SK-N-SH treated with all-trans-retinoic acid at 6 μM for 48 hours (cell line): ENCODE measurements around the gene JAKMIP1.

Experiments used
- ATAC-seq: fragments of 200-7000 bp; cut with Tn5 transposase; 3 replicates; pipeline ENCODE4 v1.9.1; 2020; ENCODE audit warnings: mild to moderate bottlenecking, moderate library complexity
- ARNTL ChIP-seq: fragments of 450-650 bp; formaldehyde crosslinking; IDR thresholded peaks from 2 replicates; pipeline ENCODE4 v1.5.0; 2020; ENCODE audit warnings: low read depth, mild to moderate bottlenecking, moderate library complexity, borderline replicate concordance
- BACH2 ChIP-seq: fragments of 250-450 bp; sonication (Bioruptor Pico); IDR thresholded peaks from 2 replicates; pipeline ENCODE4 v1.9.0; 2021; ENCODE audit warnings: mild to moderate bottlenecking, borderline replicate concordance
- CSDC2 ChIP-seq: fragments of 250-450 bp; sonication (Bioruptor Pico); IDR thresholded peaks from 2 replicates; pipeline ENCODE4 v1.5.0; 2020; ENCODE audit warnings: mild to moderate bottlenecking, moderate library complexity
- ESRRG ChIP-seq: fragments of 250-450 bp; sonication (Bioruptor Pico); IDR thresholded peaks from 2 replicates; pipeline ENCODE4 v1.6.1; 2021; ENCODE audit warnings: mild to moderate bottlenecking
- ISL1 ChIP-seq: fragments of 250-450 bp; sonication (Bioruptor Pico); IDR thresholded peaks from 2 replicates; pipeline ENCODE4 v2.1.2; 2022; ENCODE audit warnings: mild to moderate bottlenecking, moderate library complexity
- PPARA ChIP-seq: fragments of 250-450 bp; sonication (Bioruptor Pico); IDR thresholded peaks from 2 replicates; pipeline ENCODE4 v1.5.0; 2020; ENCODE audit warnings: mild to moderate bottlenecking, borderline replicate concordance
- RARB ChIP-seq: fragments of 250-450 bp; sonication (Bioruptor Pico); IDR thresholded peaks from 2 replicates; pipeline ENCODE4 v1.8.0; 2021; ENCODE audit warnings: mild to moderate bottlenecking, moderate library complexity
- TCF4 ChIP-seq: fragments of 250-450 bp; sonication (Bioruptor Pico); IDR thresholded peaks from 2 replicates; pipeline ENCODE4 v1.8.0; 2021; ENCODE audit warnings: mild to moderate bottlenecking, moderate library complexity, borderline replicate concordance
- TOX ChIP-seq: fragments of 250-450 bp; sonication (Bioruptor Pico); IDR thresholded peaks from 2 replicates; pipeline ENCODE4 v1.8.0; 2021; ENCODE audit warnings: mild to moderate bottlenecking, moderate library complexity, borderline replicate concordance
- ZC3H10 ChIP-seq: fragments of 250-450 bp; sonication (Bioruptor Pico); IDR thresholded peaks from 2 replicates; pipeline ENCODE4 v1.5.1; 2021; ENCODE audit warnings: mild to moderate bottlenecking, moderate library complexity
- ZFP3 ChIP-seq: fragments of 250-450 bp; sonication (Bioruptor Pico); IDR thresholded peaks from 2 replicates; pipeline ENCODE4 v1.5.0; 2020; ENCODE audit warnings: mild to moderate bottlenecking, moderate library complexity
- ZFP30 ChIP-seq: fragments of 450-650 bp; formaldehyde crosslinking; IDR thresholded peaks from 2 replicates; pipeline ENCODE4 v1.5.0; 2022; ENCODE audit warnings: mild to moderate bottlenecking, moderate library complexity
- ZNF565 ChIP-seq: fragments of 450-650 bp; formaldehyde crosslinking; conservative IDR thresholded peaks from 2 replicates; pipeline ENCODE4 v1.5.0; 2020; ENCODE audit warnings: low read depth, mild to moderate bottlenecking, moderate library complexity
- ZNF70 ChIP-seq: fragments of 450-650 bp; formaldehyde crosslinking; IDR thresholded peaks from 2 replicates; pipeline ENCODE4 v1.5.0; 2020; ENCODE audit warnings: mild to moderate bottlenecking, moderate library complexity
- ZNF8 ChIP-seq: fragments of 450-650 bp; formaldehyde crosslinking; IDR thresholded peaks from 2 replicates; pipeline ENCODE4 v1.5.0; 2020; ENCODE audit warnings: mild to moderate bottlenecking, moderate library complexity
- TF ChIP-seq, protein P1 (sequence below): fragments of 250-450 bp; sonication (Bioruptor Pico); IDR thresholded peaks from 2 replicates; pipeline ENCODE4 v1.5.0; 2020; ENCODE audit warnings: mild to moderate bottlenecking, moderate library complexity
- TF ChIP-seq, protein P2 (sequence below): fragments of 250-450 bp; sonication (Bioruptor Pico); IDR thresholded peaks from 2 replicates; pipeline ENCODE4 v1.5.1; 2020; ENCODE audit warnings: low read depth, mild to moderate bottlenecking, moderate library complexity
- TF ChIP-seq, protein P3 (sequence below): fragments of 250-450 bp; sonication (Bioruptor Pico); IDR thresholded peaks from 2 replicates; pipeline ENCODE4 v1.8.0; 2021; ENCODE audit warnings: low read depth, mild to moderate bottlenecking, moderate library complexity, borderline replicate concordance
- TF ChIP-seq, protein P4 (sequence below): fragments of 250-450 bp; sonication (Bioruptor Pico); IDR thresholded peaks from 2 replicates; pipeline ENCODE4 v1.8.0; 2020; ENCODE audit warnings: mild to moderate bottlenecking, moderate library complexity, borderline replicate concordance

Gene JAKMIP1

DNA sequence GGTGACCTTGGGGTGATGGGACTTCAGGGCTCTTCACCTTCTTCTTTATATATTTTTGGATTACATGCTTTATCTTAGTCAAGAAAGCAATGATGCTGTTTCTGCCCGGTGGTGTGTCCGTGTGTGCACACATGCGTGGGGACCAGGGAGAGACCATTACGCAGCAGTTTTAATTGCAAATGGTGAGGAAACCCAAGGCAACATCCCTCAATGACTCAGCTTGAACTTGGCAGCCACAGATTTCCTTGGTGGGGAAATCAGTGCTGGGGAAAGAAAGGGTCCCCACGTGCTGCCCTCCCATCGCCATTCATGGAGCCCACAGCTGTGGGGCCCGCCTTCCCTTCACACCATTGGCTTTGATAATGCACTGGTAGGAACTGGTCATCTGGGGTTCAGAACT, 136.0 kb downstream of the JAKMIP1 start:
- TF ChIP-seq ZFP30 (CRISPR knock-in tag) (no peak), TCF4 (CRISPR knock-in tag) (no peak), ZFP3 (CRISPR knock-in tag) (no peak), CSDC2 (CRISPR knock-in tag) (no peak), ZNF8 (CRISPR knock-in tag) (no peak), ZNF70 (CRISPR knock-in tag) (no peak), ESRRG (no peak), ARNTL (CRISPR knock-in tag) (no peak), ISL1 (CRISPR knock-in tag) (no peak), RARB (CRISPR knock-in tag) (no peak), BACH2 (CRISPR knock-in tag) (no peak), TOX (CRISPR knock-in tag) (no peak), ZNF565 (CRISPR knock-in tag) (no peak)
- TF ChIP-seq, protein P1, sequence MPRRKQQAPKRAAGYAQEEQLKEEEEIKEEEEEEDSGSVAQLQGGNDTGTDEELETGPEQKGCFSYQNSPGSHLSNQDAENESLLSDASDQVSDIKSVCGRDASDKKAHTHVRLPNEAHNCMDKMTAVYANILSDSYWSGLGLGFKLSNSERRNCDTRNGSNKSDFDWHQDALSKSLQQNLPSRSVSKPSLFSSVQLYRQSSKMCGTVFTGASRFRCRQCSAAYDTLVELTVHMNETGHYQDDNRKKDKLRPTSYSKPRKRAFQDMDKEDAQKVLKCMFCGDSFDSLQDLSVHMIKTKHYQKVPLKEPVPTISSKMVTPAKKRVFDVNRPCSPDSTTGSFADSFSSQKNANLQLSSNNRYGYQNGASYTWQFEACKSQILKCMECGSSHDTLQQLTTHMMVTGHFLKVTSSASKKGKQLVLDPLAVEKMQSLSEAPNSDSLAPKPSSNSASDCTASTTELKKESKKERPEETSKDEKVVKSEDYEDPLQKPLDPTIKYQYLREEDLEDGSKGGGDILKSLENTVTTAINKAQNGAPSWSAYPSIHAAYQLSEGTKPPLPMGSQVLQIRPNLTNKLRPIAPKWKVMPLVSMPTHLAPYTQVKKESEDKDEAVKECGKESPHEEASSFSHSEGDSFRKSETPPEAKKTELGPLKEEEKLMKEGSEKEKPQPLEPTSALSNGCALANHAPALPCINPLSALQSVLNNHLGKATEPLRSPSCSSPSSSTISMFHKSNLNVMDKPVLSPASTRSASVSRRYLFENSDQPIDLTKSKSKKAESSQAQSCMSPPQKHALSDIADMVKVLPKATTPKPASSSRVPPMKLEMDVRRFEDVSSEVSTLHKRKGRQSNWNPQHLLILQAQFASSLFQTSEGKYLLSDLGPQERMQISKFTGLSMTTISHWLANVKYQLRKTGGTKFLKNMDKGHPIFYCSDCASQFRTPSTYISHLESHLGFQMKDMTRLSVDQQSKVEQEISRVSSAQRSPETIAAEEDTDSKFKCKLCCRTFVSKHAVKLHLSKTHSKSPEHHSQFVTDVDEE (CRISPR knock-in tag): no peak
- TF ChIP-seq, protein P2, sequence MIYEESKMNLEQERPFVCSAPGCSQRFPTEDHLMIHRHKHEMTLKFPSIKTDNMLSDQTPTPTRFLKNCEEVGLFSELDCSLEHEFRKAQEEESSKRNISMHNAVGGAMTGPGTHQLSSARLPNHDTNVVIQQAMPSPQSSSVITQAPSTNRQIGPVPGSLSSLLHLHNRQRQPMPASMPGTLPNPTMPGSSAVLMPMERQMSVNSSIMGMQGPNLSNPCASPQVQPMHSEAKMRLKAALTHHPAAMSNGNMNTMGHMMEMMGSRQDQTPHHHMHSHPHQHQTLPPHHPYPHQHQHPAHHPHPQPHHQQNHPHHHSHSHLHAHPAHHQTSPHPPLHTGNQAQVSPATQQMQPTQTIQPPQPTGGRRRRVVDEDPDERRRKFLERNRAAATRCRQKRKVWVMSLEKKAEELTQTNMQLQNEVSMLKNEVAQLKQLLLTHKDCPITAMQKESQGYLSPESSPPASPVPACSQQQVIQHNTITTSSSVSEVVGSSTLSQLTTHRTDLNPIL (CRISPR knock-in tag): no peak
- TF ChIP-seq, protein P3, sequence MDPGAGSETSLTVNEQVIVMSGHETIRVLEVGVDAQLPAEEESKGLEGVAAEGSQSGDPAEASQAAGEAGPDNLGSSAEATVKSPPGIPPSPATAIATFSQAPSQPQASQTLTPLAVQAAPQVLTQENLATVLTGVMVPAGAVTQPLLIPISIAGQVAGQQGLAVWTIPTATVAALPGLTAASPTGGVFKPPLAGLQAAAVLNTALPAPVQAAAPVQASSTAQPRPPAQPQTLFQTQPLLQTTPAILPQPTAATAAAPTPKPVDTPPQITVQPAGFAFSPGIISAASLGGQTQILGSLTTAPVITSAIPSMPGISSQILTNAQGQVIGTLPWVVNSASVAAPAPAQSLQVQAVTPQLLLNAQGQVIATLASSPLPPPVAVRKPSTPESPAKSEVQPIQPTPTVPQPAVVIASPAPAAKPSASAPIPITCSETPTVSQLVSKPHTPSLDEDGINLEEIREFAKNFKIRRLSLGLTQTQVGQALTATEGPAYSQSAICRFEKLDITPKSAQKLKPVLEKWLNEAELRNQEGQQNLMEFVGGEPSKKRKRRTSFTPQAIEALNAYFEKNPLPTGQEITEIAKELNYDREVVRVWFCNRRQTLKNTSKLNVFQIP: no peak
- TF ChIP-seq, protein P4, sequence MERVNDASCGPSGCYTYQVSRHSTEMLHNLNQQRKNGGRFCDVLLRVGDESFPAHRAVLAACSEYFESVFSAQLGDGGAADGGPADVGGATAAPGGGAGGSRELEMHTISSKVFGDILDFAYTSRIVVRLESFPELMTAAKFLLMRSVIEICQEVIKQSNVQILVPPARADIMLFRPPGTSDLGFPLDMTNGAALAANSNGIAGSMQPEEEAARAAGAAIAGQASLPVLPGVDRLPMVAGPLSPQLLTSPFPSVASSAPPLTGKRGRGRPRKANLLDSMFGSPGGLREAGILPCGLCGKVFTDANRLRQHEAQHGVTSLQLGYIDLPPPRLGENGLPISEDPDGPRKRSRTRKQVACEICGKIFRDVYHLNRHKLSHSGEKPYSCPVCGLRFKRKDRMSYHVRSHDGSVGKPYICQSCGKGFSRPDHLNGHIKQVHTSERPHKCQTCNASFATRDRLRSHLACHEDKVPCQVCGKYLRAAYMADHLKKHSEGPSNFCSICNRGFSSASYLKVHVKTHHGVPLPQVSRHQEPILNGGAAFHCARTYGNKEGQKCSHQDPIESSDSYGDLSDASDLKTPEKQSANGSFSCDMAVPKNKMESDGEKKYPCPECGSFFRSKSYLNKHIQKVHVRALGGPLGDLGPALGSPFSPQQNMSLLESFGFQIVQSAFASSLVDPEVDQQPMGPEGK (CRISPR knock-in tag): no peak
- TF ChIP-seq, all 23 proteins: peak for 0
- ATAC-seq: no peak

DNA sequence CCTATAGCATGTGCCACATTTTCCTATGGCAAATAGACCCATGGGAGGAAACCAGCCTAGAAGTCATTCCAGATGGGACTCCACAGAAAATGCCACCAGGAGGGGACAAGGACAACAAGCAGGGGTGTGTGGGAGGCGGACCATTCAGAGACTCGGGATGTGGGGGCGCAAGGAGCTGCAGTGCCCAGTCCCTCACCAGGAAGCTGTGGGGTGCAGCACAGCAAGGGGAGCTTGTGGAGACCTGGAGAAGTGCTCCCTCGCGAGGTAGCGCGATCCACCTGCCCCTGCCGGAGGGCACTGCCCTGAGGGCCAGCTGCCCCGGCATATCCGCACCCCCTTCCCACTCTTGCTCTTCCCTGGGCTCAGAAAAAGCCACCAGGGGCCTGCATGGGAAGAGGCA, 136.7 kb downstream of the JAKMIP1 start:
- ATAC-seq: no peak
- TF ChIP-seq ZFP3 (CRISPR knock-in tag) (no peak), ISL1 (CRISPR knock-in tag) (no peak), RARB (CRISPR knock-in tag) (no peak), ESRRG (no peak), TCF4 (CRISPR knock-in tag) (no peak), PPARA (CRISPR knock-in tag) (no peak), ZFP30 (CRISPR knock-in tag) (no peak), ZC3H10 (CRISPR knock-in tag) (no peak)
- TF ChIP-seq, protein P1 (CRISPR knock-in tag): no peak

DNA sequence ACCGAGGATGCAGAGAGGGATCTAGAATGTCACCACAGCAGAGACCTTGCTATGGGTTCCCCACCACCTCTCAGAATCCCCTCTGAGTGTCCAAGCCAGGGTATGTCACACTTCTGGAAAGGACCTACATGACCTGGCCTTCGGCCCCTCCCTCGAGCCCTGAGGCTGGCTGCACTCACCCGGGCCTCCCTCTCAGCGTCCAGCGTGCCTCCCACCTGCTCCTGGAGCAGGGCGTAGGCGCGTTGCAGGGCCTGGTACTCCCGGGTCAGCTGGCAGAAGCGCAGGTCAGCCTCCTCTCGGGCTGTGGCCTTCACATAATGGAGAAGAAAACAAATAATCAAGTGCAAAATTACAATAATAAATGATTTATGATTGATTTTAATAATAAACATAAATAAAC, 138.2 kb downstream of the JAKMIP1 start:
- TF ChIP-seq CSDC2 (CRISPR knock-in tag): no peak
- TF ChIP-seq, protein P3: no peak
- TF ChIP-seq TCF4 (CRISPR knock-in tag): no peak
- ATAC-seq: no peak
